Measurements from ENCODE around the gene MYBBP1A.
A peak's percentile ranks its signal among the peaks of the same experiment; 100 is the strongest.

Gene MYBBP1A

GRCh38 chr17:4512156-4513112 is 42.8 kb downstream of the MYBBP1A start:
- in situ Hi-C loops (cut with MboI; ENCODE audit: low pct_unique_long_range_greater_than_20kb, low sequenced_read_pairs): no loop called here
- DNase-seq: no peak

GRCh38 chr17:4511199-4511932 is 43.8 kb downstream of the MYBBP1A start:
- no peak for DNase-seq
- in situ Hi-C loops (cut with MboI; ENCODE audit: low pct_unique_long_range_greater_than_20kb, low sequenced_read_pairs): no loop called here

GRCh38 chr17:4510618-4510941 is 44.6 kb downstream of the MYBBP1A start:
- in situ Hi-C loops (cut with MboI; ENCODE audit: low pct_unique_long_range_greater_than_20kb, low sequenced_read_pairs): no loop called here

GRCh38 chr17:4509923-4510617 is 45.1 kb downstream of the MYBBP1A start:
- in situ Hi-C loops (cut with MboI; ENCODE audit: low pct_unique_long_range_greater_than_20kb, low sequenced_read_pairs): no loop called here
- DNase-seq: no peak

More at GRCh38 chr17:4510618-4510941, 44.6 kb downstream of the MYBBP1A start:
- DNase-seq: no peak

DNA sequence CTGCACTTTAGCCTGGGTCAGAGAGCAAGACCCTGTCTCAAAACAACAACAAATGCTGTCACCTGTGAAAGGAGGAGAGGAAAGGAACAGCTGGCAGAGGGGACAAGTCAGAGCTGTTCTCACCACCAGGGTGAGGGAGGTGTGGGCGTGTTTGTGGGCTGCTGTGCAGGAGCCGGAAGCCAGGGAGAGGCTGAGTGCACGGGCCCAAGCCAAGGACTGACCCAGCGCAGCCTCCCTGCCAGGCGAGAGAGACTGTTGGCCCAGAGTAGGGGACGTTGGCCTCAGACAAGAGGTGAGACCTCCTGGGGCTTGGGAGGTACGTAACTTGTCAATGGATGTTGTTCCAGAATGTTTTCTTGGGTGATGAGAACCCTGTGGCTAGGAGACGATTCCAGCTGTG is 45.8 kb downstream of the MYBBP1A start:
- DNase-seq: peak; percentile 72
- in situ Hi-C loops (cut with MboI; ENCODE audit: low pct_unique_long_range_greater_than_20kb, low sequenced_read_pairs): no loop called here

DNA sequence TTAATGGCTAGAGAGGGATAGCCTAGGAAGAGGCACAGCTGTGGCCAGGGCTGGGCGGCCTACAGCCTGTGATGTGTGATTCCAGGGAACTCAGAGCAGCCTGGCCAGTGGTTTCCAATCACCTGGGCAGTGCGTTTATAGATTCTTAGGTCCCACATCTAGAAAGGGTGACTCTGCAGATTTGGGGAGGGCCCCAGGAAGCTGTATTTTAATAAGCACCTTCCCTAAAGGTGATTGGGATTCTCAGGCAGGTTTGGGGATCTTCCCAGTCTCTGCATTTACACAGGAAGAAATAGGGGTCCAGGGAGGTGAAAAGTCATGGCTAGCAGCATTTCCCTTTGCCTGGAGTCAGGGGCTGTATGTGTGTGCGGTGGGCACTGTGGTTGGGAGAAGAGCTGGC is 47.0 kb downstream of the MYBBP1A start:
- in situ Hi-C loops (cut with MboI; ENCODE audit: low pct_unique_long_range_greater_than_20kb, low sequenced_read_pairs): no loop called here

GRCh38 chr17:4507361-4508111 is 47.6 kb downstream of the MYBBP1A start:
- DNase-seq: no peak
- in situ Hi-C loops (cut with MboI; ENCODE audit: low pct_unique_long_range_greater_than_20kb, low sequenced_read_pairs): no loop called here

More for the DNA sequence above, 47.0 kb downstream of the MYBBP1A start:
- DNase-seq: no peak

GRCh38 chr17:4506892-4507291 is 48.3 kb downstream of the MYBBP1A start:
- DNase-seq: no peak
- in situ Hi-C loops (cut with MboI; ENCODE audit: low pct_unique_long_range_greater_than_20kb, low sequenced_read_pairs): no loop called here

- DNase-seq: no peak
- in situ Hi-C loops (cut with MboI; ENCODE audit: low pct_unique_long_range_greater_than_20kb, low sequenced_read_pairs): no loop called here
Observed at GRCh38 chr17:4506175-4506813, 48.9 kb downstream of the MYBBP1A start.

DNA sequence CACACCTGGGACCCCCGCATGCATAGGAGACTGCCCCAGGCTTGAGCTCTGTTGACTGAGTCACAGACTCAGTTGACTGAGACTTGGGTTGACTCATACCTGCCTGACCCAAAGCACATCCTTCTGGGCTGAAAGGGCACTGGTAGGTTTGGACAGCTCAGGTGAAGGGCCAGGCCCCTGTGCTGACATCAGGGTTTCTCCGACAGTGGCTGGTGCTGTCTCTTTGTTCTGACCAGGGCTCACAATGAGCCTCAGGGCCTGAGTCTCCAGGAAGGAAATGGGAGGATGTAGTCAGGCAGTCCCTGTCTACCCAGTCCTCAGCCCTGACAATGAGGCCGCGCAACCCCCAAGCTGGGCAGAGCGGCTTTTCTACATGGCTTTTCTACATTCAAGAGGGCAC is 50.0 kb downstream of the MYBBP1A start:
- in situ Hi-C loops (cut with MboI; ENCODE audit: low pct_unique_long_range_greater_than_20kb, low sequenced_read_pairs): no loop called here
- no peak for DNase-seq

DNA sequence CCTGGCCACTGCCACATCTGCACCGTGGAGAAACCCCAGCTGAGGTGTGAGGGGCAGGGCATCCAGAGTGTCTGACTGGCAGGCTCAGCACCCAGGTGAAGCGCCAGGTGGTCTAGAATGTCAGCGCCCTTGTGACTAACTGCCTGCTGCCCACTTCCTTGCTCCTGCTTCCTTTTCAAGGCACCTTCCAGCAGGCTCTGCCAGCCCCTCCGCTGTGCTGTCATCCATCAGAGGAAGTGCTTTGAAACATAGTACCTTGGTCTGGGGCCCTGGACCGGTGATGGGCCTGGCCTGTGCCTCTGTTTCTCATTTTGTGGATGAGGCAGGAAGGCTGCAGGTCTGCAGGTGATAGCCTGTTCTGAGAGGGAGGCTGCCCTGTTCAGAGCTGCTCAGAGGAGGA is 51.0 kb downstream of the MYBBP1A start:
- no peak for DNase-seq
- in situ Hi-C loops (cut with MboI; ENCODE audit: low pct_unique_long_range_greater_than_20kb, low sequenced_read_pairs): no loop called here

- in situ Hi-C loops (cut with MboI; ENCODE audit: low pct_unique_long_range_greater_than_20kb, low sequenced_read_pairs): no loop called here
- DNase-seq: no peak
Observed at GRCh38 chr17:4503283-4504025, 51.7 kb downstream of the MYBBP1A start.

GRCh38 chr17:4502466-4503154 is 52.6 kb downstream of the MYBBP1A start:
- in situ Hi-C loops (cut with MboI; ENCODE audit: low pct_unique_long_range_greater_than_20kb, low sequenced_read_pairs): no loop called here
- DNase-seq: no peak

DNA sequence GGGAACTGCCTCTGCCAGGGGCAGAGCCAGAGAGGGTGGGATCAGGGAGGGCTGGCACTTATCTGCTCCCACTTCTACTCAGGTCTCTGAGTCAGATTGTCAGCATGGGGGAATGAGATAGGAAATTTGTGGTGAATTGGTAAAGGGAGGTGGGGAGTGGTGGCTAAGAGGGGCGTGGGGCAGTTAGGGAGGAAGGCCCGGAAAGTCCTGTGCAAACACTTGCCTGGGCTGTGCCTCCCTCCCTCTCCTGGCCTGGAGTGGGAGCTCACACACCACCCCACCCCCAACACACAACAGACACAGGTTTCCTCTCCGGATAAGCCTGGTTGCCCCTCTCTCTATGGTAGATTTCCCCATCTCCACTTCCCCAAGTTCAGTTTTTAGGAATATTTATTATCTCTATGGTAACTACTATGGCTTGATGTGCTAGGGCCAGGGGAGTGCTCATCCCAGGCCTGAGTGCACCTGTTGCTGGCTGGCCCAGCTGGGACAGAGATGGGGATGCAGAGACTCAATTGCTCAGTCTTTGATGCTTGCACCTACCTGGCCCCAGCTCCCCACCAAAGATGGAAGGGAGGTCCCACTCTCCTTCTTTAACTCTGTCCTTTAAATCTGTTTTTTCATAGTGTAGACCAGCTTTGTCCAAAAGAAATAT is 53.8 kb downstream of the MYBBP1A start:
- in situ Hi-C loops (cut with MboI; ENCODE audit: low pct_unique_long_range_greater_than_20kb, low sequenced_read_pairs): no loop called here

DNA sequence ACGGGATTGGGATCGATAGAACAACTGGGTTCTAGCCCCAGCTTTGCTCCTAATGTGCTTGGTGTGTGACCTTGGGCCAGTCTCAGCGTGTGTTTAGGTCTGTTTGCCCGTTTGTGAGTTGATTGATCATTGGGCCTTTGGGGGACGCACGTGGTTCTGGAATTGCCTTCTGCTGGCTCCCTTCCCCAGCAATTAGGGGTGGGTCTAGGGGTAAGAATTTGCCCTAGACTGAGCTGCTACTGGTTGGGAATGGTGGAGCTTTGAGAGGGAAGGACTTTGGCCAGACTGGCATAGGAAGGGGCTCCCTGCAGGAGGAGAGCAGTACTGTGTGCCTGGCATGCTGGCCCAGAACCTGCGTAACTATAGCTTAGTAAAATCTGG is 55.0 kb downstream of the MYBBP1A start:
- in situ Hi-C loops (cut with MboI; ENCODE audit: low pct_unique_long_range_greater_than_20kb, low sequenced_read_pairs): no loop called here
- no peak for DNase-seq

More for the DNA sequence above, 53.8 kb downstream of the MYBBP1A start:
- DNase-seq: peak; percentile 92

- peak; percentile 74 for DNase-seq
- in situ Hi-C loops (cut with MboI; ENCODE audit: low pct_unique_long_range_greater_than_20kb, low sequenced_read_pairs): no loop called here
Observed at GRCh38 chr17:4499431-4500190, 55.6 kb downstream of the MYBBP1A start.
